CD4-positive, alpha-beta memory T cell (primary cell): ENCODE data around the gene CAV1. TPM values are rescaled to one million over a fixed set of nuclear protein-coding genes. Genes with fewer than 3 reads are reported as not detected.
A peak's percentile ranks its signal among the peaks of the same experiment; 100 is the strongest.
"Not testable (repeated sequence)": the region's sequence is repeated elsewhere in the genome, so short reads cannot be mapped to it uniquely, and the experiment has no call there.

ENCODE experiments used
- CTCF ChIA-PET: fragments of 350-600 bp; sonication (Branson Sonifier 250); formaldehyde crosslinking; loops from one replicate; lab custom pipeline; 2021; ENCODE audit warnings: inconsistent platforms; ENCODE audit not compliant: partially characterized antibody; lab: Charles Lee
- POLR2A ChIA-PET: fragments of 350-600 bp; sonication (Branson Sonifier 250); formaldehyde crosslinking; loops from one replicate; lab custom pipeline; 2021; ENCODE audit not compliant: partially characterized antibody; lab: Charles Lee
- DNase-seq, 5 donors: peaks; one replicate each; pipeline versions ENCODE4 v3.0.0 to v3.0.0-alpha.2; 2020 to 2022; ENCODE audit warnings: mixed read lengths in 1 of 5
- H3K27ac ChIP-seq: one replicate; pipeline ENCODE4 v1.7.0; 2013; ENCODE audit warnings: low read depth, low read length
- H3K27me3 ChIP-seq: 2 replicates; pipeline ENCODE4 v1.7.0; 2013; ENCODE audit warnings: mild to moderate bottlenecking, low read length, moderate library complexity; ENCODE audit not compliant: insufficient read depth
- H3K36me3 ChIP-seq: 2 replicates; pipeline ENCODE4 v1.7.0; 2013; ENCODE audit warnings: mild to moderate bottlenecking, low read length, moderate library complexity; ENCODE audit not compliant: insufficient read depth
- H3K4me1 ChIP-seq: 2 replicates; pipeline ENCODE4 v1.7.0; 2013; ENCODE audit warnings: mild to moderate bottlenecking, low read length, moderate library complexity; ENCODE audit not compliant: insufficient read depth
- H3K4me3 ChIP-seq, 2 donors: one replicate each; pipeline ENCODE4 v1.7.0; 2013; ENCODE audit warnings: low read length in 2 of 2, mild to moderate bottlenecking in 1 of 2
- H3K9me3 ChIP-seq, 2 donors: one replicate each; pipeline ENCODE4 v1.7.0; 2013; ENCODE audit warnings: low read length in 2 of 2, control low read depth in 1 of 2; ENCODE audit not compliant: control insufficient read depth in 1 of 2
- H3K27ac Mint-ChIP-seq, 7 donors: one replicate each; pipeline ENCODE4 v1.8.0; 2020 to 2021; ENCODE audit warnings: mixed read lengths in 7 of 7, mild to moderate bottlenecking in 6 of 7, inconsistent platforms in 3 of 7, moderate library complexity in 3 of 7
- H3K27me3 Mint-ChIP-seq, 2 donors: one replicate each; pipeline ENCODE4 v1.8.0; 2020 to 2021; ENCODE audit warnings: mixed read lengths in 2 of 2
- H3K36me3 Mint-ChIP-seq, 2 donors: one replicate each; pipeline ENCODE4 v1.8.0; 2020 to 2021; ENCODE audit warnings: mixed read lengths in 2 of 2, inconsistent platforms in 1 of 2, mild to moderate bottlenecking in 1 of 2
- H3K4me1 Mint-ChIP-seq, 4 donors: one replicate each; pipeline ENCODE4 v1.8.0; 2020 to 2021; ENCODE audit warnings: mixed read lengths in 4 of 4, mild to moderate bottlenecking in 1 of 4
- H3K4me3 Mint-ChIP-seq, 8 donors: one replicate each; pipeline ENCODE4 v1.8.0; 2020 to 2021; ENCODE audit warnings: mixed read lengths in 8 of 8, mild to moderate bottlenecking in 7 of 8, moderate library complexity in 6 of 8, inconsistent platforms in 3 of 8
- H3K9me3 Mint-ChIP-seq, 8 donors: one replicate each; pipeline ENCODE4 v1.8.0; 2020 to 2021; ENCODE audit warnings: mixed read lengths in 8 of 8, mild to moderate bottlenecking in 5 of 8, inconsistent platforms in 3 of 8, moderate library complexity in 1 of 8
- intact Hi-C: fragments of 100-400 bp; cut with micrococcal nuclease; formaldehyde crosslinking; loops from one replicate; pipeline ENCODE4 v1.15.1; 2023
- polyA plus RNA-seq, 2 donors: library from polyadenylated mRNA; unstranded; fragments of 300-500 nt; fragmentation: Illumina TruSeq; gene quantifications; one replicate each; pipeline ENCODE4 v1.2.3, GENCODE V29; 2021
- total RNA-seq, 2 experiments: library from RNA; stranded (reverse); gene quantifications; one replicate each; pipeline ENCODE4 v1.2.3, GENCODE V29; 2021

The CAV1 gene
- total RNA-seq (not detected), polyA plus RNA-seq (not detected)

- intact Hi-C loops: loop anchor here (5.0 to 10.0 kb wide), 2 partner anchors 68 to 340 kb away; partner anchors contain the start of gene CAPZA2
- peaks cover 22% of the 10 kb centered on the region for H3K4me1 ChIP-seq
- H3K4me3 ChIP-seq: peak within 1 kb of the TSS in 1 of 2 donors; percentile 35
- DNase-seq: peak in 4 of 5 donors; percentile 30 to 46 (median 35)
- Mint-ChIP-seq H3K4me1 (peaks cover 12 to 30% (median 22%) of the 10 kb centered on the region in 4 donors), H3K4me3 (peak within 1 kb of the TSS; percentile 80 to 94 (median 87)), H3K27me3 (peaks cover 51 to 59% of the 10 kb centered on the region in 2 donors), H3K36me3 (no peaks in the 10 kb centered on the region), H3K9me3 (no peaks in the 10 kb centered on the region), H3K27ac (peak within 1 kb of the TSS in 2 of 7 donors; percentile 59 to 77)
- no peaks in the 10 kb centered on the region for H3K36me3 ChIP-seq
- H3K27me3 ChIP-seq: peaks cover 29% of the 10 kb centered on the region
- CTCF ChIA-PET: interaction anchor here (0.9 to 4.9 kb wide), 5 partner anchors 18 to 352 kb away, joined by 4 to 67 read pairs (median 11); no protein-coding TSS in a partner anchor
- no peak within 1 kb of the TSS for H3K27ac ChIP-seq
- POLR2A ChIA-PET: no interaction called here
- H3K9me3 ChIP-seq: no peaks in the 10 kb centered on the region
Measured at GRCh38 chr7:116524609-116525297, at the start of gene CAV1. CAV1 (plus strand) TSS chr7:116525036; CDS start chr7:116525063, 27 bp downstream.

- H3K4me3 Mint-ChIP-seq: no peak overlapping the region
- no peaks in the 10 kb centered on the region for H3K4me1 ChIP-seq
- no peaks in the 10 kb centered on the region for H3K36me3 ChIP-seq
- H3K9me3 Mint-ChIP-seq: peaks cover 0 to 9% (median 4%) of the 10 kb centered on the region in 8 donors
- H3K9me3 ChIP-seq: no peaks in the 10 kb centered on the region
- no peaks in the 10 kb centered on the region for H3K36me3 Mint-ChIP-seq
- peaks cover 7 to 12% of the 10 kb centered on the region in 2 donors for H3K27me3 Mint-ChIP-seq
- intact Hi-C loops: no loop called here
- ChIA-PET CTCF (no interaction called here), POLR2A (no interaction called here)
- no peak for DNase-seq
- no peak overlapping the region for H3K27ac ChIP-seq
- no peaks in the 10 kb centered on the region for H3K27me3 ChIP-seq
- no peak overlapping the region for H3K4me3 ChIP-seq
- H3K4me1 Mint-ChIP-seq: peaks cover 0 to 5% (median 0%) of the 10 kb centered on the region in 4 donors
- no peak overlapping the region for H3K27ac Mint-ChIP-seq
Measured at GRCh38 chr7:116477625-116478024, 47.2 kb upstream of the CAV1 start.

- H3K9me3 ChIP-seq: no peaks in the 10 kb centered on the region
- H3K4me3 ChIP-seq: no peak overlapping the region
- no peaks in the 10 kb centered on the region for H3K36me3 Mint-ChIP-seq
- H3K4me3 Mint-ChIP-seq: no peak overlapping the region
- no peaks in the 10 kb centered on the region for H3K27me3 ChIP-seq
- no peak for DNase-seq
- peaks cover 10 to 11% of the 10 kb centered on the region in 2 donors for H3K27me3 Mint-ChIP-seq
- H3K36me3 ChIP-seq: no peaks in the 10 kb centered on the region
- H3K9me3 Mint-ChIP-seq: peaks cover 0 to 9% (median 4%) of the 10 kb centered on the region in 8 donors
- intact Hi-C loops: no loop called here
- ChIA-PET CTCF (no interaction called here), POLR2A (no interaction called here)
- H3K27ac Mint-ChIP-seq: no peak overlapping the region
- no peaks in the 10 kb centered on the region for H3K4me1 ChIP-seq
- no peak overlapping the region for H3K27ac ChIP-seq
- H3K4me1 Mint-ChIP-seq: peaks cover 0 to 5% (median 0%) of the 10 kb centered on the region in 4 donors
Measured at GRCh38 chr7:116478834-116479233, 46.0 kb upstream of the CAV1 start.

GRCh38 chr7:116483271-116483942 is 41.4 kb upstream of the CAV1 start:
- POLR2A ChIA-PET: no interaction called here
- CTCF ChIA-PET: interaction anchor here (1.3 kb wide), 1 partner anchor 28 kb away, joined by 3 read pairs; no protein-coding TSS in a partner anchor

GRCh38 chr7:116484389-116484788 is 40.4 kb upstream of the CAV1 start:
- H3K4me1 ChIP-seq, H3K27ac Mint-ChIP-seq, H3K36me3 ChIP-seq, DNase-seq, H3K27me3 ChIP-seq, intact Hi-C loops, H3K4me3 ChIP-seq, H3K4me3 Mint-ChIP-seq, H3K27ac ChIP-seq, H3K9me3 ChIP-seq, H3K36me3 Mint-ChIP-seq, H3K9me3 Mint-ChIP-seq, H3K4me1 Mint-ChIP-seq, POLR2A ChIA-PET: not testable (repeated sequence)
- H3K27me3 Mint-ChIP-seq: peaks cover 13% of the 10 kb centered on the region in 2 donors
- CTCF ChIA-PET: interaction anchor here (0.6 kb wide), 1 partner anchor 1945 kb away, joined by 4 read pairs; no protein-coding TSS in a partner anchor

More at GRCh38 chr7:116483271-116483942, 41.4 kb upstream of the CAV1 start:
- no peak overlapping the region for H3K4me3 ChIP-seq
- no peaks in the 10 kb centered on the region for H3K9me3 ChIP-seq
- H3K27me3 Mint-ChIP-seq: peaks cover 13% of the 10 kb centered on the region in 2 donors
- H3K36me3 ChIP-seq: no peaks in the 10 kb centered on the region
- peaks cover 0 to 4% (median 0%) of the 10 kb centered on the region in 4 donors for H3K4me1 Mint-ChIP-seq
- H3K4me3 Mint-ChIP-seq: no peak overlapping the region
- DNase-seq: no peak
- no peaks in the 10 kb centered on the region for H3K36me3 Mint-ChIP-seq
- no peak overlapping the region for H3K27ac Mint-ChIP-seq
- no peaks in the 10 kb centered on the region for H3K9me3 Mint-ChIP-seq
- intact Hi-C loops: no loop called here
- no peak overlapping the region for H3K27ac ChIP-seq
- no peaks in the 10 kb centered on the region for H3K4me1 ChIP-seq
- no peaks in the 10 kb centered on the region for H3K27me3 ChIP-seq

GRCh38 chr7:116487907-116488521 is 36.8 kb upstream of the CAV1 start:
- Histone ChIP-seq H3K9me3 (no peaks in the 10 kb centered on the region), H3K36me3 (no peaks in the 10 kb centered on the region), H3K4me1 (no peaks in the 10 kb centered on the region), H3K27ac (no peak overlapping the region), H3K4me3 (no peak overlapping the region), H3K27me3 (no peaks in the 10 kb centered on the region)
- no peak for DNase-seq
- ChIA-PET POLR2A (no interaction called here), CTCF (no interaction called here)
- Mint-ChIP-seq H3K36me3 (no peaks in the 10 kb centered on the region), H3K27ac (no peak overlapping the region), H3K9me3 (no peaks in the 10 kb centered on the region), H3K27me3 (peaks cover 15 to 18% of the 10 kb centered on the region in 2 donors), H3K4me3 (no peak overlapping the region), H3K4me1 (no peaks in the 10 kb centered on the region)
- intact Hi-C loops: no loop called here

GRCh38 chr7:116490351-116490750 is 34.5 kb upstream of the CAV1 start:
- intact Hi-C loops: no loop called here
- no peak overlapping the region for H3K27ac Mint-ChIP-seq
- no peak overlapping the region for H3K27ac ChIP-seq
- no peak overlapping the region for H3K4me3 Mint-ChIP-seq
- H3K4me1 ChIP-seq: no peaks in the 10 kb centered on the region
- no peaks in the 10 kb centered on the region for H3K27me3 ChIP-seq
- no peaks in the 10 kb centered on the region for H3K9me3 Mint-ChIP-seq
- CTCF ChIA-PET: no interaction called here
- no peaks in the 10 kb centered on the region for H3K9me3 ChIP-seq
- POLR2A ChIA-PET: no interaction called here
- no peaks in the 10 kb centered on the region for H3K36me3 ChIP-seq
- peaks cover 9 to 13% of the 10 kb centered on the region in 2 donors for H3K27me3 Mint-ChIP-seq
- DNase-seq: no peak
- H3K4me1 Mint-ChIP-seq: no peaks in the 10 kb centered on the region
- H3K4me3 ChIP-seq: no peak overlapping the region
- no peaks in the 10 kb centered on the region for H3K36me3 Mint-ChIP-seq
